ENCODE results near the gene TRIM33.

DNA sequence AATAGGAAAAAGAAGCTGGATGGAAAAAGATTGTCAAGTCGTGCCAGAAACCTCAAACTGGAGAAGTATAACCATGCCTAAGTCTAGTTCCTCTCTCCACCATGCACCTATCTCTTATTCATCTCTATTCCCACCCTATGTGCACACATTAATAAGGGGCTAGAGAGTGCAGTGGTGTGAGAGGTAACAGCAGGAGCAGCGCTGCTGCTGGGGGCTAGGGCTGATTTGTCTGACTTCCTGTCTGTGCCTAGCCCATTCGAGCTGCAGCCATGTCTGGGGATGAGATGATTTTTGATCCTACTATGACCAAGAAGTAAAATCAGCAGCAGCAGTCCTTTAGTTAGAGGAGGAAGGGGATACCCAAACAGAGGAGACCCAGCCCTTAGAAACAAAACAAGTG lies 43.0 kb downstream of the TRIM33 start:
- TF ChIP-seq CTCF (IDR thresholded peaks at IDR 0.05 in 2 of 3, conservative IDR thresholded peaks at IDR 0.05 in 1 of 3; ENCODE audit: control insufficient read depth in 2 of 3, extremely low read depth in 1 of 3, insufficient read depth in 1 of 3, low read depth in 3 of 3, low read length in 3 of 3) (no peak), CHD4 (IDR thresholded peaks at IDR 0.05) (no peak)
- TF ChIP-seq, protein P1, sequence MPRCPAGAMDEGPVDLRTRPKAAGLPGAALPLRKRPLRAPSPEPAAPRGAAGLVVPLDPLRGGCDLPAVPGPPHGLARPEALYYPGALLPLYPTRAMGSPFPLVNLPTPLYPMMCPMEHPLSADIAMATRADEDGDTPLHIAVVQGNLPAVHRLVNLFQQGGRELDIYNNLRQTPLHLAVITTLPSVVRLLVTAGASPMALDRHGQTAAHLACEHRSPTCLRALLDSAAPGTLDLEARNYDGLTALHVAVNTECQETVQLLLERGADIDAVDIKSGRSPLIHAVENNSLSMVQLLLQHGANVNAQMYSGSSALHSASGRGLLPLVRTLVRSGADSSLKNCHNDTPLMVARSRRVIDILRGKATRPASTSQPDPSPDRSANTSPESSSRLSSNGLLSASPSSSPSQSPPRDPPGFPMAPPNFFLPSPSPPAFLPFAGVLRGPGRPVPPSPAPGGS (IDR thresholded peaks at IDR 0.05; ENCODE audit: borderline replicate concordance, insufficient read depth, low read depth, low read length, poor library complexity, severe bottlenecking): no peak
